A204.1 (cell line): ENCODE data around the gene CHCHD6.

Experiments used
- FAIRE-seq: peaks from 2 replicates; lab custom pipeline; 2012; peaks lifted over from hg19 to GRCh38; lab: Jason Lieb, UNC

The CHCHD6 gene

DNA sequence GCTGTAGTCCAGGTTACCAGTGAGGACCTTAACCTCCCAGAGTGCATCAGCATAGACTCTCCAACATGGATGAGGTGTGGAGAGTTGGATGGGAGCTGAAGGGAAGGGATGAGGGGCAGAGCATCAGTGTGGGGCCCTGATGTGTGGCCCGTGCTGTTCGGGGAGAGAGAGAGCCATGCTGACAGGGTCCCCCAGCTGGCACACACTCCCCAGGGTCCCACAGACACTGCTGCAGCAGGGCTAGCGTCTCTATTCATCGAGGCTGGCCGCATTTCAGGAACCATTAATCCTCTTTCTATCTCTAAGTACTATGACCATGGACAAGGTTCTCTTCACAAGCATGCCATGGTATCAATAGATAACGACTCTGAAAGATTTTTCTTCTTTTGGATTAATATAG lies 192.9 kb downstream of the CHCHD6 start:
- no peak for FAIRE-seq

DNA sequence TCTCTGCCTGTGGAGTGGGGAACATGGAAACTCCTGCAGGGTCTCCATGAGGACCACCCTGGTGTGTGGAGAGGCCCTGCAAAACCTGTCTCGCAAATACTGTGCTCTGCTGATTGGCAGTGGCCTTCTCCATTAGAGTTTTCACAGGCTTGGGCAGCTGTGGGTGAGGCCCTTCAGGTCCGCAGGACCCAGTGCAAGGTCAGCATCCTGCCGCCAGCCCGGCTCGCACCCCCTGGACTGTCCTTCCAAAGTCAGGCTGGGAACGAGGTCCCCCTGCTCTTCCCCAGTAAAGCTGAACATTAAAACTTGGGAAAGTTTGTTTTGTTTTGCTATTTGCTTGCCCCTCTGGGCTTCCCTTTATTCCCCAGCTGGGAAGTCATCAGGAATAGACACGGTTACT lies 193.9 kb downstream of the CHCHD6 start:
- FAIRE-seq: no peak

DNA sequence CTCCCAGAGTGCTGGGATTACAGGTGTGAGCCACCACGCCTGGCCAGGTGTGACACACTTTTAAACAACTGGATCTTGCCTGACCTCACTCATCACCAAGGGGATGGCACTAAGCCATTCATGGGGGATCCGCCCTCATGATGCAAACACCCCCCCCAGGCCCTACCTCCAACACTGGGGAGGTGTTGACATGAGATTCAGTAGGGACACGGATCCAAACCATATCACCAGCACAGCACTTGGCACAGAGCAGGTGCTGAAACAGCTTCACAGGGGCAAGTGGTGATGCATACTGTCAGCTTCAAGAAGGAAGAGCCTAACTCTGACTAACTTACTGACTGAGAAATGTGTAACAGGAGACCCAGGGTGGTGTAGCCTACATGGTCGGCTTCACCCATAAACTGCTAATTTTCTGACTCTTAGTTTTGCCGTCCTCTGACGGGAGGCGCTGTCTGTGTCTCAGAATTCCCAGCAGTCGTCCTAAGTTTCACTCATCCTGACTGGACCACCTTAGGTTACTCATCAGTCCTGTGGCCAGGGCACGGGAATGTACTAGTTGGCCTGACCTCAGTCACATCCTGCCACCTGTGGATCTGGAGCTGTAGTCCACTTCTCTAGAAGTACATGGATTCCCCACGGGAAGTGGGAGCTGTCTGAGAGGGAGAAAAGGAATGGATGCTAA lies 197.0 kb downstream of the CHCHD6 start:
- no peak for FAIRE-seq

DNA sequence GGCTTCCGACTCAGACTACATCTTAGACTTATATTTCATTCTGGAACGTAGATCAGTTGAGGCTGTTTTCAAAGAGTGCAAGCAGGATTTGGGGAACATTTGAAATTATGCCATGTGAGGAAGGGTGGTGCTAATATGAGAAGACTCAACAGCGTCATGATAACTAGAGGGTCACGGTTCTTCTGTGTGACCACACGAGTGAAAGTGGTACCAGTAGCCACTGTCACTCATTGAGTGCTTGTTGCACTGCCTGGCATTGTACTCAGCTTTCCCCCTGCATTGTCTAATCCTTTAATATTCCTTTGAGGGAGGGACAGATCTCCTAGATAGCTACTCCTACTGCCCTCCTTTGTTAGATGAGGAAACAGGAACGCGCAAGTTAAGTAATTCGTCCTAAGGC lies 197.6 kb downstream of the CHCHD6 start:
- FAIRE-seq: no peak

DNA sequence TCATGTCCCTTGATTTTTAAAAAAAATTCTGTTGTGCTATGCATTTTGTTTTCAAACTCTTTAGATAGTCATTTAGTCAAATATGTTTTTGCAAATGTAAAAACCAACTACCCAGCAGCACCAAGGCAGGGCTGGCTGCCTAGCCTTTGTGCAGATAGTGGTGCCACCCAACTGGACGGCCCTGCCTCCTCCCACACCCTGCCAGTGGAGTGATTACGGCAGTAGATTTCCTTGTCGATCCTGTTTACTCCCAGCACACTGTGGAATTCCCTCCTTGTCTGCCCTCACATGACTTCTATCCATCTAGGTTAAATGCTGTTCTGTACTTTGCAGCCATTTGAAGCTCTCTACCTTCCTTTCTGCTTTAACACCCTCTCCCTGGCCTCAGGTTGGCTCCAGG lies 199.5 kb downstream of the CHCHD6 start:
- FAIRE-seq: no peak

DNA sequence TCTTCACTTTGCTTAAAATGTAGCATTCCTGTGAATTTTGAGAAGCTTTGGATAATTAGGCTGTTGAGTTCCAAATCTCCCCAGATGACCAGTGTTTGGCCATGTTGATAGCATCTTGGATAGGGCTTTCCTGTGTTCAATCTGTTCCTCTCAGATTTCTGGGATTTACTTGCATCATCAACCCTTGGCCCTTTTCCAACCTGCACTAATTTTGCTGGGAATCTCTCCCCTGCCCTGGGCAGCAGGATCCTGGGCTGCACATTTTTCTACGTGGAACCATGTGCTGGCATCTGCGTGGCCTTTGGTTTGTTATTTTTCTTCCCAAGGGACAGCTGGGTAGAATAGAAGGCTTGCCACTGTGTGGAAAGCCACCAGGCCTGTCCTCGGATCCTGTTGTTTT lies 203.5 kb downstream of the CHCHD6 start:
- FAIRE-seq: no peak

DNA sequence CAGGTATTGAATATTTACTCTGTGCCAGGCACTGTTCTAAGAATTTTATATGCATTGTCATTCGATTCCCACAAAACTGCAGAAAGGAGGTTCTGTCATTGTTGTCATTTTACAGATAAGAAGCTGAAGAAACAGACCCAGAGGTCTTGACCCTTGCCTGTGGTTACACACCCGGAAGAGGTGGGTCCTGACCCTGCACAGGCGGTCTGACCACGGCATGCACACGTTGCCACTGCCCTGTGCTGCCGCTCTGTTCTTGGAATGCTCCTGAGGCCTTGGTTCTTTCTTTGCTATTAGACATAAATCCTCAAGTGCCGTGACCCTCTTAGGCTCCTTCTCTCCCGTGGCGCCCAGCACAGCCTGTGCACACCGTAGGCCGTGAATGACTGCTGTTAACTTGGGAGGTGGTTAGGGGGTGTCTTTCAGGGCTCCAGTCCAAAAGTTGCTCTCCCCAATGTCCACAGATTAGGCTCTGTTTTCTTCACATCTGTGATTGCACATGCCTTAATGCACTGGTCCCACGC lies 204.8 kb downstream of the CHCHD6 start:
- FAIRE-seq: no peak

DNA sequence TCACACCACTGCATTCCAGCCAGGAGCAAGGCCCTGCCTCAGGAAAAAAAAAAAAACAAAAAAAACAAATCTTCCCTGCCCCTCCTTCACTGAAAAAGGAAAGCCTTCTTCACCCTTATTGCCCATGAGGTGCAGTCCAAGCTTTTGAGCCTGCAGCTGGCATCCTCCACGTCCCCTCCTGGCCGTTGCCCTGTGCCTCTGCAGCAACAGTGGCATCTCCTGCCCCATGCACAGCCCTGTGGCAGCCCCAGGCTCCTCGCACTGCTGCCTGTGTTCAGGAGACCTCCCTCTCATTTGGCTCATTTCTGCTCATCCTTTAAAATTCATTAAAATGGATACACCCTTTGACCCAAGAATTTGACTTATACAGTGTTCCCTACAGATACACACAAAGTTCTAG lies 206.2 kb downstream of the CHCHD6 start:
- no peak for FAIRE-seq

DNA sequence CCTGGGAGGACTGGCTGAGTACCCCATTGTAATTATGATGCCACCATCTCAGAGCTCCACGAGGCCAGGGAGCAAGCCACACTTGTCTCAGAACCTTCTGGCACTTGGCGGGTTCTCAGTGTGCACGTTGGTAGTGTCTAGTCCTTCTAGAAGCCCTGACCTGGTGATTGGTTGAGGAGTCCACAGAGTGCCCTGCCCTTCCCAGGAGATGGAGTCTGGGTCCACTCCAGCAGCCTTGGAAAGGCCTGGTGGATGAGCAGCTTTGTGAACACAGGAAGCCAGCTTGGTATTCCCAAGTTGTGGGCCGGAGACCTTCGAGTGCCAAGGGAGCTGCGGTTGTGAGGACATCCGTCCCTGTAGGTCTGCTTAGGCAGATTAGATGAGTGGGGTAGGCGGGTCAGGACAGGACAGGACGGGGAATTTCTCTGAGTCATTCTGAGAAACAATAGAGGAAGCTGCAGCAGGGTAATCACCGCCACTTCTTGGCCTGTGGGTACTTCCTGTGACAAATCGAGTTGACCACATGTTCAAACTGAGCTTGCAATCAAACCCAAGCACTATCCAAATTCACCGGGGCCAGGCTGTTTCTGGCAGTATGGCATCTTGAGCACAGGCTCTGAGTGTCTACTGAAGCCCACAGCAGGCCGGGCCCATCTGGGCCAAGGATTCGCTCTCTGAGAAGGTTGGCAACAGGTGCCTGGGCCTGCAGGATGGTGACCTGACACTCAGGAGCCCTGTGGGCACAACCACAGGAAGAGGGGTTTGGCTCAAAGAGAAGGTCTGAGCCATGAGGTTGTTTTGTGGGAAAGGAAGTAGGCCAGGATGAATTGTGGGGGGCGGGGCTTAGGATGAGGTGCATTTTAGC lies 207.4 kb downstream of the CHCHD6 start:
- FAIRE-seq: no peak

DNA sequence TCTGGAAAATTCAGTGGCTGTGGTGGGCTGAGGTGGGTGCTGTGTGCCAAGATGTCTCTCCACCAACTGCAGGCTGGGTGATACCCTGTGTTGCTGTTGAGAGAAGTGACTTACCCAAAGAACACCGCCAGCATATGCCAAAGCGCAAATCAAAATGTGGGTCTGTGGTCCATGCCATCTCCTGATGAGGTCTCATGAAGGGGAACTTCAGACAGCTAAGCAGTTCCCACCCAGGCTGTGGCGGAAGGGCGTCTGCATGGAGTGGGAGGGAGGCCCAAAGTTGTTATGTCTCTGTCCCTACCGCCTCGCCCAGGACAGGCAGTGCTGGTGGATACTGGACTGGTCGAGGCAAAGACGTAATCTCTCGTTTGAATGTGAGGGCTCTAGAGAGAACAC lies 208.0 kb downstream of the CHCHD6 start:
- no peak for FAIRE-seq

DNA sequence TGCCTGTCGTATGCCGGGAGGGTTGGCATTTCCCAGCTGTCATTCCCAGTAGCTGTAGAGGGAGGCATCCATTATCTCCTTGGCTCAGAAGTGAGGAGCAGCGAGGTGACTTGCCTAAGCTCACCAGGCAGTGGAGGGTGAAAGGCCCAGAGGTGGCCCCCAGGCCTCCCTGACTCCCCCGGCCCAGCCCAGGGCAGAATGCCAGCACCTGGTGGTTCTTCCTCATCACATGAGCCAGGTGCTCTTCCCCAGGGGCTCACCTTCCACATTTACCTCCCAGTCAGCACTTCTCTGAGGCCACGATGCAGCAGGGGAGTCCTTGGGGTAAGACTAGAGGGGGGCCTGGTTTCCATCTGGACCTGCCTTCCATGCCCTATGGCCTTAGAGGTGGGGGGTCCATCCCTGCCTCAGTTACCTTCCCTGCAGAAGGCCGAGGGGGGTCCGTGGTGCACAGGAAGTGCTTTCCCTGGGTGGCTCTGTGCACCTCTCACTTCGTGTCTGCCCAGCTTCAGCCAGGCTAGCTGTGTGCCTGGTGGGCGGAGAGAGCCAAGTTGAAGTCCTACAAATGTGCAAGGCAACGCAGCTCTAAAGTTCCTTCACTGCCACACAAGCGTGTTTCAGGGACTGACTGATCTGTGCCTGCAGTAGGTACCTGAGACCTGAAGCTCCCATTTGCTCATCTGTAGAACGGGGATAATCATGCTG lies 208.6 kb downstream of the CHCHD6 start:
- no peak for FAIRE-seq

DNA sequence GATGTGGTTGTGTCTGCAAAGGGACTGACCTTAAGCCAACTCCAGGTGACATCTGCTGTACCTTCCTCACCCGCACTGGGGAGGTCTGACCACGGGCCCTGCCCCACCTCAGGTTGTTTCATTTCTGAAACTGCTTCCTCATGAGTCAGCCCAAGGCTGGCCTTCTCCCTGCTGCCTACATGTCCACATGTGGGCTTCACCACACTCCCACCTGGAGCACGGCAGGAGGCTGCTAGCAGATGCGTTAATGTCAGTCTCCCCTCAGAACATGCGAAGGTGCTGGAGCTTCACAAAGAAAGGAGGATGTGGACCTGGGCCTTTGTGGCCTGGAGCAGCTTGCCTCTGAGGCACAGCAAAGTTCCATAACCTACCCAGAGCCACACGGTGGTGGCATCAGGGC lies 209.5 kb downstream of the CHCHD6 start:
- FAIRE-seq: no peak

DNA sequence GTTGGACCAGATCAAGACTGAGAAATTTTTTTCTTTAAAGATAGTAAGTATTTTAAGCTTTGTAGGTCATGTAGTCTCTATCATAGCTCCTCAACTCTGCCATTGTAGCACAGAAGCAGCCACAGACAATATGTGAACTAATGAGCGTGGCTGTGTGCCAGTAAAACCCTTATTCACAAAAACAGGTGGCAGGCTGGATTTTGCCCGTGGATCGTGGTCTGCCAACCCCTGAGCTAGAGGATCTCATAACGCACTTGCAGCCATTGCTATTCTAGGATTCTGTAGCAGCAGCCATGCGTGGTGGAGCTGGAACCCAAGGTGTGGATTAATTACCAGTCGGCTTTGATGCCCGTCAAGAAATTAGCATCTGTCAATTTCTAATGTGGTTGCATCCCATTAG lies 210.2 kb downstream of the CHCHD6 start:
- FAIRE-seq: no peak

DNA sequence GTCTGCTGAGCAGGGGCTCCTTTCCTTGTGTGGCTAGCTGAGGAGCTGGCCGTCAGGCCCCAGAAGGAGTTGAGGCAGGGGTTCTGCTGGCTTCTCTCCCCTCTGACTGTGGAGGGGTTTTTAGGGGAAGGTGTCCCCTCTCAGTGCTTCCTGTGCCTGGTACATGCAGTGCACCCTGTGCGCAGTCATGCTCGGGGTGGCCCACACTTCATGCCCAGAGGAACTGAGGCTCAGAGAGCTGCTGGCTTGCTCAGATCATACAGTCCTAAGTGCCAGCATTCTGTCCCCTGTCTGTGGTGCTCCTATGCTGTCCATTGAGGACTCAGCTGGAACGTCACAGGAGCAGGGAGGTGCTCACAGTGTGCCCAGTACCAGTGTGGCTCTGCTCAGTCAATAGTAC lies 211.0 kb downstream of the CHCHD6 start:
- FAIRE-seq: no peak

DNA sequence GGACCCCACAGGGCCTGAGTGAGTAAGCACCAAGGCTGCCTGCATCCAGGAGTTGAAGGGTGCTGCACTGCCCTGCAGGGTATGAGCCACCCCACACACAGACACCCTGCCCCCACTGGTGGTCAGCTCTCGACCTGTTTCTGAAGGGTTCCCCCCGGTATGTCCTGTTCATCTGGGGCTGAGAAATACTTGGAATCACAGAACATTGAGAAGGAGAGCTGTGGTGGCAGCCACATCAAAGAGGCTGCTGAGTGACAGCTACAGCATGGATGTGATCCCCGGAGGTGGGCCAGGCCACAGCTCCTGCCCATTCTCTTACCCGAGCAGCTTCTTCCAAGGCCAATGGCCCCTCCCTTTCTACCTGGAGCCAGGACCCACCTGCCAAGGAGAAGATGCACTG lies 212.5 kb downstream of the CHCHD6 start:
- no peak for FAIRE-seq

DNA sequence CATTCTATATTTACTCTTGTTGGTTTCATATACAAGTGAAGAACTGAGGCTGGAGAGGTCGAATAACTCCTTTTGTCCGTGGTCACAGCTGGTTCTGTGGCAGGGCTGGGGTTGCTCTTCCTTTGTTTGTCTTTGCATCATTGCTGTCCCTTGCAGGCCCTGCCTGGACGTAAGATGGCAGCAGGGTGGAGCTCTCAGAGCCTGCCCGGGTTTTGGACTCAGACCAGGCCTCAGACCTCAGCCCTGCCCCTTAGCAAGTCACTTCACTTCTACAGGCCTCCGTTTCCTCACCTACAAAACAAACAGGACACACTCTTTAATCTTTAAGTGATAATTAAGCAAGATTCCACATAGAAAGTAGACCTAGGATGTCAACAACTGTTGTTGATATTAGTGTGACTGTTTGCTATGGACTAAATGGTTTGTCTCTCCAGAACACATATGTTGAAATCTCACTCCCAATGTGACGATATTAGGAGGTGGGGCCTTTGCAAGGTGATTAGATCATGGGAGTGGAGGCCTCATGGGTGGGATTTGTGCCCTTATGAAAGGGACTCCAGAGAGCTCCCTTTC lies 213.3 kb downstream of the CHCHD6 start:
- FAIRE-seq: no peak

DNA sequence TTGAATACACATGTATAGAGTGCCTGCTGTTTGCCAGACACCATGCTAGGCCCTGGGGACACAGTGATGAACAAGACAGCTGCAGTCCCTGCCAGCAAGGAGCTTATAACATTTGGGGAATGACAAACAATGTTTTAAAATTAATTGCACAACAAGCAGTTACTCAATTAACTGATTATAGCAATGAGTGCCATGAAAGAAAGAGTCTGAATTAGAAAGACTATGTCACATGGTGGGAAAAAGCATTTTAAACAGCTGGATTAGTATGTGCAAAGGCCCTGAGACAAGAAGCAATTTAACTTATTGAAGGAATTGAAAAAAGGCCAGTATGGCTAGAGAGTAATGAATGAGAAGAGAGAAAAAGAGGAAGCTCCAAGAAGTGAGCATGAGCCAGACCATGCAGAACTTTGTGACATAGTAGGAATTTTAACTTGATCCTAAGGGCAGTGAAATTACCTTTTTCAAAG lies 214.3 kb downstream of the CHCHD6 start:
- no peak for FAIRE-seq

DNA sequence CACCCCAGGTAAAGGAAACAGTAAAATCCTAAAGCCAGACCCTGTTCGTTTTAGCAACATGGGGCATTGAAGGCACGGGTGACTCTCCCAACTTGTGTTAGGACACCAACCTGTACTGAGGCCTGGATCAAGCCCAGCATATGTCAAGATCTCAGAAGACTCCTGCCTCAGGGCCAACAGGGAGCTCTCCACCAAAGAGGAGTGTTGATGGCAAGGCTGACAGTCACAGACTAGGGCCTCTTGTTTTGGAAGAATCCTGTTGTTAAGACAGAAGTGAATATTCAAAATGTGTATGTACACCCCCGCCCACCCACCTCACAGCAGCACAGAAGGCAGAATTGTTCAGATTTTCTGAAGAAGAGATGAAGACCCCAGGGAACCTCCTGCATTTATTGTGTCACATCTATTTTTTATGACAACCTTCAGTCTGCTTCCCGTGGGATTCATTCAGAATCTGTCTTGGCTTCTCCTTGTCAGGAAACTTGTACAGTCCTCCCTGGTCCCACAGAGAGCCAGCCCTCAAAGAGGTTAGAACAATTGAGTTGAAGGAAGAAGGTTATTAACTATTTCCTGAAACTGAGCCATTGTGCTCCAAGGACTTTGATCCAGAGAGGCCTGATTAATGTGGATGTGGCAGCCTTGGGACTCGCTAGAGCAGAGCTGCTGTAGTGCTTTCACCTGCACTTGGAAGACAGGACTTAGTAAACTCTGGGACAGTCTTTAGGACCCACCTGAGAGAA lies 217.2 kb downstream of the CHCHD6 start:
- FAIRE-seq: no peak

DNA sequence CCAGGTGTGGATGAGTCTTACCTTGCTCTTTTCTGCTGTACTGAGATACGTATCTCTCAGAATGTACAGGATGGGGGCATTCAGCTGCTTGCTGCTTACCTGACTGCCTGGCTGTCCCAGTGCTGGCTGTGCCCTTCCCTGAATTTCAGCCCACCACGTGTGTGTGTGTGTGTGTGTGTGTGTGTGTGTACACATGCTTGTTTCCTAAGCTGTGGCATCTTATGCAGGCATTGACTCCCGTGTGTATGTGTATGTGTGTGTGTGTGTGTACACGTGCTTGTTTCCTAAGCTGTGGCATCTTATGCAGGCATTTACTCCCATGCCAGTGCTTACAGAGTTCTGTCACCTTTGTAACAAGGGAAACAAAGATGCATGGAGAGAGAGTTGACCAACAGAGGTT lies 218.4 kb downstream of the CHCHD6 start:
- no peak for FAIRE-seq

DNA sequence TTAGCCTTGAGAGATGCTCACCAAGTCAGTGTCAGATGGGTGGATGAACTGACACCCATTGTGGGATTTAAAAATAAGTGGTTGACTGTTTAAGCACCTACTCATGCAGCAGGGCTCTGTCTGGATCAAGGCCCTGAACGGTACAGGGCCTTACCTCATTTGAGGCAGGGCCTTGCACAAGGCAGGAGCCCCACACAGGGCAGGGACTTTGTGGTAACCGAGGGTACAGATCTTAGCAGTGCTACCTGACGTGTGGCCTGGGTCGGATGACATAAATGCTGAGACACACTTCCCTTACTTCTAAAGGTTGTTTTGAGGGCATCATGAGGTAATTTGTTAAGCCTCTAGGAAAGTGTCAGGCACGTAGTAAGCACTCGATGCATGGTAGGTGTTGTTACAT lies 219.4 kb downstream of the CHCHD6 start:
- FAIRE-seq: no peak

DNA sequence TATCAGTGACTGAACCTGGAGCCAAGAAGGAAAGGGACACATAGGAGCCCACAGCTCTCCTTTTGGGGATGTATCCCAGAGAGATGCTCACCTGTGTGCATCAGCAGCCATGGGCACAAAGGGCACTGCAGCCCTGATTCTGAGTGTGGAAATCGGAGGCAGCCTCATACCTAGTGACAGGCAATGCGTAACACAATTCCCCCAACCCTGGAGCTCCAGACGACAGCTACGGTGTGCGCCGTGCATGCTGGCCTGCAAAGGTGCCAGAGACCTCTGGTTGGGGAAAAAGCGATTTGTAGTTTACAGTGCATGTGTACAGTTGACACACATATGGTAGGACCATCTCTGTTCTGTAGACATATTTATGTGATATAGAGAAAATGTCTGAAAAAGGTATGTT lies 219.9 kb downstream of the CHCHD6 start:
- no peak for FAIRE-seq

DNA sequence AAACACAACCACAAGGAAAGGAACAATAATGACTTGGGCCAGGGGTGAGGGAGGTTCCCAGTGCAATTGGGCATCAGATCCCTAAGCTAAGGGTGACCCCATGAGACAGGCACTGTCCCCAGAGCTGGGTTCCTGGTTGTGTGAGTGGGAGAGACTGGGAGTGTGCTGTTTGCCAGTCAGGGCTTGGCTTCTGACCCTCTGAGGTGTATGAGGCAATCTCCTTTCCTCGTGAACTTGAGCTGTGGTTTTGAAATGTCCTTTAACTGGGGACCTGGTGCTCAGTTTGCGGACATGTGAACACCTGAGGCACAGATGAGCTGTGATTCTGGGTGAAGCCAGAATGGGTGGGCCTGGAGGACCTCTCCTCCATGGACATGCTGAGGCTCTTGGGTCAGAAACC lies 220.4 kb downstream of the CHCHD6 start:
- FAIRE-seq: no peak
